ENCODE data around the gene SEMA6A.
"Not testable (repeated sequence)": the region's sequence is repeated elsewhere in the genome, so short reads cannot be mapped to it uniquely, and the experiment has no call there.

Gene SEMA6A

DNA sequence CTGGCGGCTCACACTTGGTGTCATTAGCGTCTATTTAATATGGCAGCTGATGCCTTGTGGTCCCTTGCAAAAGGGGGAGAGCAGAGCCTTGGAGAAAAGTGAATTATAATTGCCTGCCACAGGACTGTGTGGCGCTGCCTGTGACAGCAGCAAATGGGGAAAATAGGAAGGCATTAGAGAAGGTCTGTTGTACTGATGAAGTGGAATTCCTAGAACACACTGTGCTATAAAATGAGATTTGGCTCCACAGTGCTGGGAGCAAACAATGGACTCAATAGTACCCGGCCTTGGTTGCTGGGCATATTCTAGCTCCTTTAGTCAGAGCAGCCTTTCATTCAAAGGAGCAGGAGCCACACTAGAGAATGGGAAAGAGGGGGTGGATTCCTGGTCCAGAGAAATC lies 21.3 kb downstream of the SEMA6A start:
- in situ Hi-C loops (cut with HindIII; ENCODE audit: low sequenced_read_pairs): no loop called here

GRCh38 chr5:116550082-116550481 lies 24.5 kb downstream of the SEMA6A start:
- in situ Hi-C loops (cut with HindIII; ENCODE audit: low sequenced_read_pairs): no loop called here

DNA sequence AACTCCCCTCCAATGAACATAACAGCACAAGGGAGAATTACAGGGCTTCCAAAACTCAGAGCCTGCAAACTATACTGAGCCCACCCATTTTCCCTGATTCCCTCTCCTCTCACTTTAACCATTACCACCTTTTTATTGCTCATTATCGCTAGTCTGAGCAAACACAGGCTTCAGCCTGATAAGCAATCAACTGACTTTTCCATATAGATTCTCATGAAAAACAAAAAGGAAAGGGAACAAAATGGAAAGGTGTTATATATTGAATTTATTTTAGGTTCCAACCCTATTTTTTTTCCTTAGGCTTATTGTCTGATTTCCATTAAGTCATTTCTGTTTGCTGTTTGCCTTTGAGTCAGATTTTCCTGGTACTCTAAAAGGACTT lies 27.9 kb downstream of the SEMA6A start:
- in situ Hi-C loops (cut with HindIII; ENCODE audit: low sequenced_read_pairs): no loop called here

GRCh38 chr5:116546033-116546742 lies 28.4 kb downstream of the SEMA6A start:
- in situ Hi-C loops (cut with HindIII; ENCODE audit: low sequenced_read_pairs): no loop called here

GRCh38 chr5:116545465-116545864 lies 29.2 kb downstream of the SEMA6A start:
- in situ Hi-C loops (cut with HindIII; ENCODE audit: low sequenced_read_pairs): not testable (repeated sequence)

GRCh38 chr5:116544531-116545241 lies 29.9 kb downstream of the SEMA6A start:
- in situ Hi-C loops (cut with HindIII; ENCODE audit: low sequenced_read_pairs): no loop called here

GRCh38 chr5:116543501-116543900 lies 31.1 kb downstream of the SEMA6A start:
- in situ Hi-C loops (cut with HindIII; ENCODE audit: low sequenced_read_pairs): no loop called here

- in situ Hi-C loops (cut with HindIII; ENCODE audit: low sequenced_read_pairs): no loop called here
Measured at GRCh38 chr5:116542619-116543018, 32.0 kb downstream of the SEMA6A start.

- in situ Hi-C loops (cut with HindIII; ENCODE audit: low sequenced_read_pairs): no loop called here
Measured at GRCh38 chr5:116539222-116539621, 35.4 kb downstream of the SEMA6A start.

DNA sequence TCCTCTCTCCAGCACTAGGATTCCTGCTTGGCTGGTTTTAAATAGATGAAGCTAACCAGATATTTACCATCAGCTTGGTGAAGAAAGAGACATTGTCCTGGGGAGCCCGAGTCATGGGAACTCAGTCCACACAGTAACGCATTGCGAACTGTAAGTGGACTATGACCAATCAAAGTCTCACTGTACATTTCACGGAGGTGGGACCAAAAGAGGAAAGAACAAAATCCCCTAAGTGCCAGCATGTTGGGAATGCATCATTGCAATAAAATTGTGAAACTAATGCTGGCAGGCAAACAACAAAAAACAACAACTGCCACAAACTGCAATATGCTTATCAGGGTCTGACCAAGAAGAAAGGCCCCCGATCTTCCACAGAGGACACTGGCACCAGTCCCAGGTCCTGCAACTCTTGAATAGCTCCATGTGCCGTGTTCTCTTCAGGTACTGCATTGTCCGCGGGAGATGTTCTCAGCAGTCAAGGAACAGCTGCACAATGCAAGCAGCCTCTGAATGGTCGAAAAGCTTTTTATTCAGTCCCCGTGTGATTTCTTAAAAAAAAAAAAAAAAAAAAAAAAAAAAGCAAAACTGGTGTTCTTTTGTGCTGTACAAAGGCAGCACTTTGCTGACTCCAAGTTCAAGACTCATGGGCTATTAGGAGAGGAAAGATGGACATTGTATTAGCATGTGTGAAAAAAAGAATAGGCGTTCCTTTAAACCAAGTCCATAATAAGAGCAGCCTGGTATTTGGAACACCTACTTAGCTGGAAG lies 38.1 kb downstream of the SEMA6A start:
- in situ Hi-C loops (cut with HindIII; ENCODE audit: low sequenced_read_pairs): no loop called here

GRCh38 chr5:116534964-116535651 lies 39.5 kb downstream of the SEMA6A start:
- in situ Hi-C loops (cut with HindIII; ENCODE audit: low sequenced_read_pairs): no loop called here

- in situ Hi-C loops (cut with HindIII; ENCODE audit: low sequenced_read_pairs): no loop called here
Measured at GRCh38 chr5:116532762-116533525, 41.7 kb downstream of the SEMA6A start.

GRCh38 chr5:116531635-116532034 lies 43.0 kb downstream of the SEMA6A start:
- in situ Hi-C loops (cut with HindIII; ENCODE audit: low sequenced_read_pairs): no loop called here

DNA sequence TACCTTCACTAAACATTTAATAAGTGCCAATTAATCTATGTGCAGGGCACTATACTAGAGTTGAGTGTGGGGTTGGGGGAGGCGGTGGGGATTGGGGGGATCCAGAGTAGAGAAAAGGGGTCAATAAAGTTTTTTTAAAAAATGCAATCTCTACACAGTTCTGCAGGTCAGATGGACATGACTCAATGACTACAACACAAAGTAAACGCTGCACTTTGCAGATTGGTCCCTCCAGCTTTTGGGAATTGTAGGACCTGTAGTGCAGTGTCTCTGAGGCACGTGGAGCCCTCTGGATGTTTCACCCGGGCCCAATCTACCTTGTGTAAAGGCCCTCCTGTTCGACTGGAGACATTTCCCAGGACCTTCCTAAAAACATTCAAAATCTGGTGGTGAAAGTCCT lies 43.5 kb downstream of the SEMA6A start:
- in situ Hi-C loops (cut with HindIII; ENCODE audit: low sequenced_read_pairs): no loop called here

GRCh38 chr5:116530276-116530675 lies 44.3 kb downstream of the SEMA6A start:
- in situ Hi-C loops (cut with HindIII; ENCODE audit: low sequenced_read_pairs): no loop called here

- in situ Hi-C loops (cut with HindIII; ENCODE audit: low sequenced_read_pairs): no loop called here
Measured at GRCh38 chr5:116529615-116530014, 45.0 kb downstream of the SEMA6A start.

GRCh38 chr5:116528519-116529234 lies 45.9 kb downstream of the SEMA6A start:
- in situ Hi-C loops (cut with HindIII; ENCODE audit: low sequenced_read_pairs): no loop called here

- in situ Hi-C loops (cut with HindIII; ENCODE audit: low sequenced_read_pairs): no loop called here
Measured at GRCh38 chr5:116527582-116527981, 47.0 kb downstream of the SEMA6A start.

- in situ Hi-C loops (cut with HindIII; ENCODE audit: low sequenced_read_pairs): no loop called here
Measured at GRCh38 chr5:116525674-116526073, 48.9 kb downstream of the SEMA6A start.

DNA sequence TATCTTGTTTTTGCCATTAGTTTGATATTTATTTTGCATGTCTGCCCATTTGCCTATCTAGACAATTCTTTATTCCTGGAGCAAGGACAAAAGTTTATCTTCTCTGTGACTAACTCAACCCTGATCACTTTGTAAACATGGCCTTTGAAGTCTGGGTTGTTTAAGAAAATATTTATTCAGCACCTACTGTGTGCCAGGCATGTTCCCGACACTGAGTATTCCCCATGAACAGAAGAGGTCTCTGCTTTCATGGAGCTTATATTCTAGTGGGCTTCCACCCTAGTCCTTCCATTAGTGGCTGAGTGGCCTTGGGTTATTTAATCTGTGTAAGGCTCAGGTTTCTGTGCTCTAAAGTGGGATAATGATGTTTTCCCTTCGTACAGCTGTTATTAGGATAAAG lies 49.7 kb downstream of the SEMA6A start:
- in situ Hi-C loops (cut with HindIII; ENCODE audit: low sequenced_read_pairs): no loop called here

Measured in endothelial cell of hepatic sinusoid (primary cell).